WTC11 (cell line): ENCODE results near the gene TRAPPC3. TPM values are rescaled to one million over a fixed set of nuclear protein-coding genes. Genes with fewer than 3 reads are reported as not detected.
A peak's percentile ranks its signal among the peaks of the same experiment; 100 is the strongest.

Experiments used
- ATAC-seq: fragments of 200-7000 bp; cut with Tn5 transposase; 2 replicates; pipeline ENCODE4 v1.10.0; 2021; ENCODE audit warnings: mild to moderate bottlenecking, moderate library complexity
- CTCF ChIA-PET: fragments of 300-600 bp; sonication (Branson Sonifier 250); formaldehyde crosslinking; loops from one replicate; lab custom pipeline; 2021; ENCODE audit warnings: antibody characterized with exemption; lab: Charles Lee
- POLR2A ChIA-PET: fragments of 350-600 bp; sonication (Branson Sonifier 250); formaldehyde crosslinking; loops from one replicate; lab custom pipeline; 2021; ENCODE audit warnings: antibody characterized with exemption; lab: Charles Lee
- DNase-seq: peaks from one replicate; pipeline ENCODE4 v3.0.0; 2021; ENCODE audit warnings: low spot score
- H3K27ac Mint-ChIP-seq: 2 replicates; pipeline ENCODE4 v1.8.0; 2021; ENCODE audit warnings: mixed read lengths
- H3K27me3 Mint-ChIP-seq: 2 replicates; pipeline ENCODE4 v1.8.0; 2021; ENCODE audit warnings: low read depth, mild to moderate bottlenecking, moderate library complexity, mixed read lengths
- H3K36me3 Mint-ChIP-seq: 2 replicates; pipeline ENCODE4 v1.8.0; 2021; ENCODE audit warnings: mixed read lengths
- H3K4me1 Mint-ChIP-seq: 2 replicates; pipeline ENCODE4 v1.8.0; 2022; ENCODE audit warnings: mixed read lengths
- H3K4me3 Mint-ChIP-seq: 2 replicates; pipeline ENCODE4 v1.8.0; 2021; ENCODE audit warnings: mild to moderate bottlenecking, moderate library complexity, mixed read lengths
- H3K9me3 Mint-ChIP-seq: 2 replicates; pipeline ENCODE4 v1.8.0; 2021; ENCODE audit warnings: mixed read lengths
- ATF2 ChIP-seq: sonication (generic); formaldehyde crosslinking; IDR thresholded peaks from 2 replicates; pipeline ENCODE4 v1.8.1; 2022; ENCODE audit warnings: low read depth, missing genetic modification reagents, borderline replicate concordance
- ATF6 ChIP-seq: sonication (generic); formaldehyde crosslinking; IDR thresholded peaks from 2 replicates; pipeline ENCODE4 v1.8.1; 2023; ENCODE audit warnings: mild to moderate bottlenecking, missing genetic modification reagents
- CBFB ChIP-seq: sonication (generic); formaldehyde crosslinking; IDR thresholded peaks from 2 replicates; pipeline ENCODE4 v1.8.1; 2022; ENCODE audit warnings: mild to moderate bottlenecking, low read depth, missing genetic modification reagents
- CREM ChIP-seq: sonication (generic); formaldehyde crosslinking; IDR thresholded peaks from 2 replicates; pipeline ENCODE4 v1.8.1; 2022; ENCODE audit warnings: mild to moderate bottlenecking, missing genetic modification reagents, moderate library complexity
- GRHL2 ChIP-seq: fragments of 250-450 bp; sonication (Bioruptor Pico); IDR thresholded peaks from 2 replicates; pipeline ENCODE4 v1.8.0; 2022; ENCODE audit warnings: mild to moderate bottlenecking, moderate library complexity; ENCODE audit not compliant: insufficient replicate concordance, severe bottlenecking
- IRF2 ChIP-seq: sonication (generic); formaldehyde crosslinking; IDR thresholded peaks from 2 replicates; pipeline ENCODE4 v1.8.0; 2022; ENCODE audit warnings: low read depth, missing genetic modification reagents, borderline replicate concordance
- MAX ChIP-seq: sonication (generic); formaldehyde crosslinking; IDR thresholded peaks from 2 replicates; pipeline ENCODE4 v1.8.0; 2022; ENCODE audit warnings: mild to moderate bottlenecking, missing genetic modification reagents
- MYBL2 ChIP-seq: sonication (generic); formaldehyde crosslinking; IDR thresholded peaks from 2 replicates; pipeline ENCODE4 v1.8.1; 2023; ENCODE audit warnings: mild to moderate bottlenecking, moderate library complexity, missing genetic modification reagents
- NFATC4 ChIP-seq: fragments of 250-450 bp; sonication (Bioruptor Pico); IDR thresholded peaks from 2 replicates; pipeline ENCODE4 v1.9.0; 2021; ENCODE audit warnings: mild to moderate bottlenecking
- NR2C2 ChIP-seq: sonication (generic); formaldehyde crosslinking; IDR thresholded peaks from 2 replicates; pipeline ENCODE4 v1.8.0; 2022; ENCODE audit warnings: mild to moderate bottlenecking, missing genetic modification reagents
- PRDM15 ChIP-seq: sonication (generic); formaldehyde crosslinking; IDR thresholded peaks from 2 replicates; pipeline ENCODE4 v1.8.0; 2022; ENCODE audit warnings: missing genetic modification reagents
- PRRX2 ChIP-seq: fragments of 250-450 bp; sonication (Bioruptor Pico); IDR thresholded peaks from 2 replicates; pipeline ENCODE4 v1.8.0; 2021; ENCODE audit warnings: mild to moderate bottlenecking
- SMAD4 ChIP-seq: sonication (generic); formaldehyde crosslinking; IDR thresholded peaks from 2 replicates; pipeline ENCODE4 v1.8.0; 2022; ENCODE audit warnings: mild to moderate bottlenecking, missing genetic modification reagents
- USF2 ChIP-seq: sonication (generic); formaldehyde crosslinking; IDR thresholded peaks from 2 replicates; pipeline ENCODE4 v1.8.1; 2023; ENCODE audit warnings: mild to moderate bottlenecking, missing genetic modification reagents, moderate library complexity
- ZNF232 ChIP-seq: sonication (generic); formaldehyde crosslinking; IDR thresholded peaks from 2 replicates; pipeline ENCODE4 v1.8.0; 2022; ENCODE audit warnings: mild to moderate bottlenecking, missing genetic modification reagents
- ZNF671 ChIP-seq: fragments of 250-450 bp; sonication (Bioruptor Pico); IDR thresholded peaks from 2 replicates; pipeline ENCODE4 v1.8.0; 2021; ENCODE audit warnings: mild to moderate bottlenecking
- total RNA-seq: library from RNA; stranded (reverse); gene quantifications from 3 replicates; pipeline ENCODE4 v1.2.3, GENCODE V29; 2021
- TF ChIP-seq, protein P1 (sequence below): sonication (generic); formaldehyde crosslinking; IDR thresholded peaks from 2 replicates; pipeline ENCODE4 v1.8.0; 2023; ENCODE audit warnings: missing genetic modification reagents, mild to moderate bottlenecking, borderline replicate concordance

The TRAPPC3 gene
- total RNA-seq, 1 experiment from 2014 or later = 48.9 TPM

DNA sequence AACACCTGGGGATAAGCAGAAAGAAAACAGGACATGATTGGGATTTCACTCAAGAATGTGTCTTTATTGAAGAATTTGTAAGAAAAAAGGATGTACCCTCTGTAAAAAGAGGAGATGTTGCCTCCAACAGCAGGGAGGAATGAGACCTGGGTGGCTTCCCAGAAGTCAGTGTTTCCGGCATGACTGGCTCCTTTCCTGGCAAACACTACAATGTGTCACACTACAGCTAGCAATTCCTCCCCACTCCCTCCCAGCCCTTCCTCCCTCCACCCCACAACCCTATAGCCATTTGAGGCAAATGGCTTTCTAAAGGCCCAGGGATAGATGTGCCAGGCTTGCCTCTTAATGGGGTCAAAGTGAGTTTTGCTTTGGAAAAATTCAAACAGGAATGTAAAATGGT is 12.8 kb downstream of the TRAPPC3 start (continued):
- TF ChIP-seq, protein P1, sequence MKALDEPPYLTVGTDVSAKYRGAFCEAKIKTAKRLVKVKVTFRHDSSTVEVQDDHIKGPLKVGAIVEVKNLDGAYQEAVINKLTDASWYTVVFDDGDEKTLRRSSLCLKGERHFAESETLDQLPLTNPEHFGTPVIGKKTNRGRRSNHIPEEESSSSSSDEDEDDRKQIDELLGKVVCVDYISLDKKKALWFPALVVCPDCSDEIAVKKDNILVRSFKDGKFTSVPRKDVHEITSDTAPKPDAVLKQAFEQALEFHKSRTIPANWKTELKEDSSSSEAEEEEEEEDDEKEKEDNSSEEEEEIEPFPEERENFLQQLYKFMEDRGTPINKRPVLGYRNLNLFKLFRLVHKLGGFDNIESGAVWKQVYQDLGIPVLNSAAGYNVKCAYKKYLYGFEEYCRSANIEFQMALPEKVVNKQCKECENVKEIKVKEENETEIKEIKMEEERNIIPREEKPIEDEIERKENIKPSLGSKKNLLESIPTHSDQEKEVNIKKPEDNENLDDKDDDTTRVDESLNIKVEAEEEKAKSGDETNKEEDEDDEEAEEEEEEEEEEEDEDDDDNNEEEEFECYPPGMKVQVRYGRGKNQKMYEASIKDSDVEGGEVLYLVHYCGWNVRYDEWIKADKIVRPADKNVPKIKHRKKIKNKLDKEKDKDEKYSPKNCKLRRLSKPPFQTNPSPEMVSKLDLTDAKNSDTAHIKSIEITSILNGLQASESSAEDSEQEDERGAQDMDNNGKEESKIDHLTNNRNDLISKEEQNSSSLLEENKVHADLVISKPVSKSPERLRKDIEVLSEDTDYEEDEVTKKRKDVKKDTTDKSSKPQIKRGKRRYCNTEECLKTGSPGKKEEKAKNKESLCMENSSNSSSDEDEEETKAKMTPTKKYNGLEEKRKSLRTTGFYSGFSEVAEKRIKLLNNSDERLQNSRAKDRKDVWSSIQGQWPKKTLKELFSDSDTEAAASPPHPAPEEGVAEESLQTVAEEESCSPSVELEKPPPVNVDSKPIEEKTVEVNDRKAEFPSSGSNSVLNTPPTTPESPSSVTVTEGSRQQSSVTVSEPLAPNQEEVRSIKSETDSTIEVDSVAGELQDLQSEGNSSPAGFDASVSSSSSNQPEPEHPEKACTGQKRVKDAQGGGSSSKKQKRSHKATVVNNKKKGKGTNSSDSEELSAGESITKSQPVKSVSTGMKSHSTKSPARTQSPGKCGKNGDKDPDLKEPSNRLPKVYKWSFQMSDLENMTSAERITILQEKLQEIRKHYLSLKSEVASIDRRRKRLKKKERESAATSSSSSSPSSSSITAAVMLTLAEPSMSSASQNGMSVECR (CRISPR knock-in tag) = no peak
- TF ChIP-seq IRF2 (no peak), ATF6 (CRISPR knock-in tag) (no peak), MAX (CRISPR knock-in tag) (no peak), NFATC4 (CRISPR knock-in tag) (no peak), ZNF232 (CRISPR knock-in tag) (no peak), USF2 (CRISPR knock-in tag) (no peak), GRHL2 (CRISPR knock-in tag) (no peak), CBFB (CRISPR knock-in tag) (no peak), CREM (CRISPR knock-in tag) (no peak)

- Mint-ChIP-seq H3K27ac (no peak overlapping the region), H3K4me3 (no peak overlapping the region), H3K27me3 (no peaks in the 10 kb centered on the region), H3K9me3 (no peaks in the 10 kb centered on the region)
- TF ChIP-seq ZNF671 (CRISPR knock-in tag) = no peak
- no peak for TF ChIP-seq SMAD4 (CRISPR knock-in tag)
- TF ChIP-seq, all 79 proteins: peak for 0
- no peak for DNase-seq
- peaks cover 6% of the 10 kb centered on the region for H3K4me1 Mint-ChIP-seq
- ChIA-PET CTCF (interaction anchor here (0.7 to 5.5 kb wide), 9 partner anchors 13 to 252 kb away, joined by 3 to 142 read pairs (median 8); partner anchors contain the start of genes AGO1, THRAP3 and TRAPPC3), POLR2A (no interaction called here)
- no peak for ATAC-seq
- H3K36me3 Mint-ChIP-seq = peaks cover 20% of the 10 kb centered on the region; the same call in 1 of the 2 replicates
Measured at GRCh38 chr1:36135796-36136195, 13.5 kb downstream of the TRAPPC3 start.

DNA sequence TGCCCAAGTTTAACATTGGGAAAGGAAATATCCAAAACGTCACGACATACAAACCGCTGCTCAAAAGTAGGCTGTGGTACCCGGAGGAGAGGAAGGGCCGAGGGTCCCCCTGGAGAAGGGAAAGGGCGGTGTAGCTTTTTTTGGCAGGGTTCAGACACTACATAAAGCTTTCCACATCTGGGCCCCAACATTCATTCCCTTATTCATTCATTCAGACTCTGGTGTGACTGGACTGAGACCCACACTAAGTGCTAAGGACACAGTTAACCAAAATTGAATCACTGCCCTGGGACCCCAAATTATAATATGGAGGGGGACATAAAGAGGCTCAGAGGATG is 14.0 kb downstream of the TRAPPC3 start:
- Mint-ChIP-seq H3K27ac (peak overlapping the region; percentile 26), H3K4me1 (peaks cover 6% of the 10 kb centered on the region), H3K27me3 (no peaks in the 10 kb centered on the region), H3K9me3 (no peaks in the 10 kb centered on the region), H3K36me3 (peaks cover 20% of the 10 kb centered on the region; the same call in 1 of the 2 replicates), H3K4me3 (no peak overlapping the region)
- ChIA-PET CTCF (interaction anchor here (0.6 to 5.5 kb wide), 45 partner anchors 10 to 315 kb away, joined by 3 to 142 read pairs (median 4); partner anchors contain the start of genes AGO1, AGO3, OSCP1 and SH3D21), POLR2A (interaction anchor here (0.7 to 1.0 kb wide), 3 partner anchors 14 to 38 kb away, joined by 3 to 6 read pairs (median 5); partner anchors contain the start of gene TRAPPC3)
- ATAC-seq (no peak), DNase-seq (no peak)
- no peak for TF ChIP-seq MAX (CRISPR knock-in tag)
- TF ChIP-seq ATF2 = no peak
- TF ChIP-seq MYBL2 (CRISPR knock-in tag) = no peak
- TF ChIP-seq NR2C2 (CRISPR knock-in tag) = no peak
- TF ChIP-seq CREM (CRISPR knock-in tag) = no peak
- TF ChIP-seq PRRX2 (CRISPR knock-in tag) = no peak
- no peak for TF ChIP-seq PRDM15
